ENCODE measurements around the gene C5orf15. TPM values are rescaled to one million over a fixed set of nuclear protein-coding genes. Genes with fewer than 3 reads are reported as not detected.

The C5orf15 gene
- polyA plus RNA-seq, 1 donor from 2014 or later = 72.3 TPM

GRCh38 chr5:133919148-133920136 lies 49.0 kb downstream of the C5orf15 start:
- Histone ChIP-seq H3K9me3 (ENCODE audit: low read length) (no peaks in the 10 kb centered on the region), H3K36me3 (ENCODE audit: insufficient read depth, low read length) (no peaks in the 10 kb centered on the region), H3K27me3 (ENCODE audit: insufficient read depth, low read depth, low read length) (no peaks in the 10 kb centered on the region), H3K4me3 (ENCODE audit: low read length) (no peak overlapping the region), H3F3A (ENCODE audit: insufficient read depth, low read length, poor library complexity, severe bottlenecking) (no peaks in the 10 kb centered on the region), H3K4me2 (ENCODE audit: low read length) (no peak overlapping the region), H3K9me2 (ENCODE audit: insufficient read depth, low read length) (no peaks in the 10 kb centered on the region), H3K9ac (ENCODE audit: low read length) (no peak overlapping the region), H3K27ac (ENCODE audit: low read length) (no peak overlapping the region), H2AFZ (ENCODE audit: low read depth, low read length) (no peak overlapping the region), H4K20me1 (ENCODE audit: insufficient read depth) (no peaks in the 10 kb centered on the region), H3K79me2 (replicated peaks; ENCODE audit: insufficient read depth, low read length) (no peaks in the 10 kb centered on the region)
- TF ChIP-seq EZH2 (IDR thresholded peaks at IDR 0.05; ENCODE audit: borderline replicate concordance, insufficient read depth, low read length, poor library complexity, severe bottlenecking) (no peak), TAF1 (IDR thresholded peaks at IDR 0.05; ENCODE audit: low read depth) (no peak), MXI1 (conservative IDR thresholded peaks at IDR 0.05; ENCODE audit: poor library complexity, severe bottlenecking) (no peak), EP300 (conservative IDR thresholded peaks at IDR 0.05; ENCODE audit: poor library complexity, severe bottlenecking) (no peak), POLR2AphosphoS5 (IDR thresholded peaks at IDR 0.05) (no peak), RAD21 (conservative IDR thresholded peaks at IDR 0.05) (no peak), CTCF (IDR thresholded peaks at IDR 0.05; ENCODE audit: poor library complexity, severe bottlenecking) (no peak)

GRCh38 chr5:133918731-133919130 lies 49.7 kb downstream of the C5orf15 start:
- Histone ChIP-seq H2AFZ (ENCODE audit: low read depth, low read length) (no peak overlapping the region), H3K4me3 (ENCODE audit: low read length) (no peak overlapping the region), H3K4me2 (ENCODE audit: low read length) (no peak overlapping the region), H3K79me2 (replicated peaks; ENCODE audit: insufficient read depth, low read length) (no peaks in the 10 kb centered on the region), H3K9me2 (ENCODE audit: insufficient read depth, low read length) (no peaks in the 10 kb centered on the region), H3K27ac (ENCODE audit: low read length) (no peak overlapping the region), H4K20me1 (ENCODE audit: insufficient read depth) (no peaks in the 10 kb centered on the region), H3K9me3 (ENCODE audit: low read length) (no peaks in the 10 kb centered on the region), H3F3A (ENCODE audit: insufficient read depth, low read length, poor library complexity, severe bottlenecking) (no peaks in the 10 kb centered on the region), H3K36me3 (ENCODE audit: insufficient read depth, low read length) (no peaks in the 10 kb centered on the region), H3K27me3 (ENCODE audit: insufficient read depth, low read depth, low read length) (no peaks in the 10 kb centered on the region), H3K9ac (ENCODE audit: low read length) (no peak overlapping the region)
- TF ChIP-seq REST (IDR thresholded peaks at IDR 0.05; ENCODE audit: borderline replicate concordance) = no peak
- TF ChIP-seq TAF1 (IDR thresholded peaks at IDR 0.05; ENCODE audit: low read depth) = no peak
- no peak for TF ChIP-seq MXI1 (conservative IDR thresholded peaks at IDR 0.05; ENCODE audit: poor library complexity, severe bottlenecking)
- no peak for TF ChIP-seq POLR2AphosphoS5 (IDR thresholded peaks at IDR 0.05)
- no peak for TF ChIP-seq EP300 (conservative IDR thresholded peaks at IDR 0.05; ENCODE audit: poor library complexity, severe bottlenecking)
- no peak for TF ChIP-seq CTCF (IDR thresholded peaks at IDR 0.05; ENCODE audit: poor library complexity, severe bottlenecking)
